T-helper 2 cell treated with Interferon-gamma antibody and Interleukin-4, amounts not matched to agents 5 μg/mL and 100 μg/mL, for 36 hours (primary cell): ENCODE results near the gene ADAM21.
"Not testable (repeated sequence)": the region's sequence is repeated elsewhere in the genome, so short reads cannot be mapped to it uniquely, and the experiment has no call there.

Source experiments
- DNase-seq: peaks from one replicate; pipeline ENCODE4 v3.0.0; 2021; ENCODE audit warnings: low spot score
- H3K27ac Mint-ChIP-seq: one replicate; pipeline ENCODE4 v1.8.0; 2021; ENCODE audit warnings: mild to moderate bottlenecking, mixed read lengths
- H3K27me3 Mint-ChIP-seq: one replicate; pipeline ENCODE4 v1.8.0; 2021; ENCODE audit warnings: low read depth, mixed read lengths
- H3K36me3 Mint-ChIP-seq: one replicate; pipeline ENCODE4 v1.8.0; 2021; ENCODE audit warnings: low read depth, mixed read lengths
- H3K4me1 Mint-ChIP-seq: one replicate; pipeline ENCODE4 v1.8.0; 2021; ENCODE audit warnings: low read depth, mixed read lengths
- H3K4me3 Mint-ChIP-seq: one replicate; pipeline ENCODE4 v1.8.0; 2022; ENCODE audit warnings: mild to moderate bottlenecking, moderate library complexity, mixed read lengths
- H3K9me3 Mint-ChIP-seq: one replicate; pipeline ENCODE4 v1.8.0; 2021; ENCODE audit warnings: mixed read lengths

The ADAM21 gene

DNA sequence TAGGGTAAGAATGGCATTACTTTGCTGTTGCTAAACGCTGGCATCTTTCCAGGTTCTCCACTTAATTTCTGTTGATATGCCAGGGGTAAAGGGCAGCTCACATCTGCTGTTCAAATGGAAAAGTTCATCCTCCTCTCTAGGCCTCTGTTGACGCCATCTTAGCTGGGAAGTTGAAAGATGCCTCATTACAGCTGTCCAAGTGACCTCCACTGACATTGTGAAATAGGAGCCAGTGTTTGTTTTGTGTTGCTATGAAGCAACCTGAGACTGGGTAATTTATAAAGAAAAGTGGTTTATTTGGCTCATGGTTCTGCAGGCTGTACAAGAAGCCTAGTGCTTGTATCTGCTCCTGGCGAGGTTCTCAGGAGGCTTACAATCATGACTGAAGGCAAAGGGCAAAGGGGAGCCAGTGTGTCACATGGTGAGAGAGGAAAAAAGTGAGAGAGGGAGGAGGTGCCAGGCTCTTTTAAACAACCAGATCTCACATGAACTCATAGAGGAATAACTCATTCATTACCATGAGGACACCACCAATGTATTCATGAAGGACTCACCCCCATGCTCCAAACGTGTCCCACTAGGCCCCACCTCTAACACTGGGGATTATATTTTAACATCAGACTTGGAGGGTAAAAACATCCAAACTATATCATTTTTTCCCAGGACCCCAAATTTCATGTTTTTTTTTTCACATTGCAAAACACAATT lies 3.2 kb upstream of the ADAM21 start:
- Mint-ChIP-seq H3K27me3 (no peaks in the 10 kb centered on the region), H3K9me3 (peaks cover 14% of the 10 kb centered on the region), H3K36me3 (no peaks in the 10 kb centered on the region), H3K27ac (no peak overlapping the region), H3K4me1 (no peaks in the 10 kb centered on the region), H3K4me3 (no peak overlapping the region)
- no peak for DNase-seq

DNA sequence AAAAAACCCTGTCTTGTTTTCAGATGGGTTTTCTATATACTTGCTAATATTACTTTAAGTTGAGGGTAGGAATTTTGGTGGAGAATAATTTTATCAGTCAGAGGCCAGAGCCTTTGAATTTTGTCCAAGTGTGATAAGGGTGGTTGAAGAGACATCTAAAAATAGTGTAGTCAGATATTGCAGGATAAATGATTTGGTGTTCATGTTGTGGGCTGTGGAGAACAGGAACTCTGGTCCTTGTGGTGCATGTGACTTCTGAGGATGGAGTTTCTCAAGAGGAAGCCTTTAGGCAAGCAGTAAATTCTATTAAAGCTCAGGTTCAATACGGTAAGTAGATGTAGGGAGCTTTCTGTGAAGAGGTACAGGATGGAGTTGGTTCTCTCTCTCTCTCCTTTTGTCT lies 2.8 kb downstream of the ADAM21 start:
- no peak overlapping the region for H3K4me3 Mint-ChIP-seq
- no peak for DNase-seq
- no peak overlapping the region for H3K27ac Mint-ChIP-seq
- no peaks in the 10 kb centered on the region for H3K36me3 Mint-ChIP-seq
- no peaks in the 10 kb centered on the region for H3K4me1 Mint-ChIP-seq
- H3K27me3 Mint-ChIP-seq, result peaks cover 16% of the 10 kb centered on the region
- no peaks in the 10 kb centered on the region for H3K9me3 Mint-ChIP-seq

DNA sequence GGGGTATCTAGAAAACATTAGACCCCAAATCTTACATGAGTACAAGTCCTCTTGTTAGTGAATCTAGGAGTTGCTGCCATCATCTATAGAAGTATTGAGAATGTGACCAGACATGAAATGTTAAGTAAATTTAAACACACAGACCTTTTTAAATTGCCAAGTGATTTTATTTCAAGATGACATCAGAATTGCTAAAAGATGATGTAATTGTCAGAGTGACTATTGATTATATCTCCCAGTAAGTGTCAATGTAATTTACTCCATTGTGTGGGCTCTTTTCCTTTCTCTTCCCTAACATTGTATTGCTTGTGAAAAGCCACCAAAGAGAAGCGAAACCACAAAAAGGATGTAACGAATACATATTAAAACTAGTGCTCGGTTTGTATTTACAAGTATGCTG lies 16.8 kb downstream of the ADAM21 start:
- no peak for DNase-seq
- Mint-ChIP-seq H3K27ac (no peak overlapping the region), H3K4me1 (peaks cover 25% of the 10 kb centered on the region), H3K36me3 (no peaks in the 10 kb centered on the region), H3K9me3 (peaks cover 6% of the 10 kb centered on the region), H3K4me3 (no peak overlapping the region), H3K27me3 (peaks cover 14% of the 10 kb centered on the region)

DNA sequence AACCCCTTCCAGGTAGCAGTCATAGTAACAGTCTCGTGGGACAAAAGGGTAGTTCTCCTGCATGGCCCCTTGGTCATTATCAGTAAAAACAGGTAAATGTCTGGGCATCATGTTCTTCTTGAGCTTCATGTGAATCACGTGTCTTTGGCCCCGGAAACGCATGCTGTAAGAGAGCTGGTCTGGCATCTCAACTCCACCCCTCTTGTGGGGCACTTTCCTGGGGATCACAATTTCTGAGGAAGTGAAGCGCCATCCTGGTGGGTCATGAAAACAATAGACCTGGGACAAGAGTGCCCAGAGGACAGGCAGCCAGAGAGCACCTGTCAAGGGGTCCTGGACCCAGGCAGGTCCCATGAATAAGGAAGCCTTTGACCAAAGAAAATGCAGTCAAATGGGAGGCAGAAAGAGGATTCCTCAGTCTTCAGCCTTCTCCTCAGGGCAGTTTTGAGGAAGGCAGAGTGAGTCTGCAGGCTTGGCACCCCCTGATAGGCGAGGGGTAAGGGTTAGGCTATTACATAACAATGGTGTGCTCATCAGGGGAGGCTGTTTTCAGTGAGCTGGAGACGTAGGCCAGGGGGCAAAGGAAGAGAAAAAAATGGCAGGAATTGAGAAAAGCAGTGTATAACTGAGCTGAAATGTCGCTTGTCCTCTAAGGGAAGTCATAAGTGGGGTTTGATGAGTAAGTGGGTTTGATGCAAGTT lies 19.0 kb downstream of the ADAM21 start:
- not testable (repeated sequence) for DNase-seq, H3K9me3 Mint-ChIP-seq, H3K36me3 Mint-ChIP-seq, H3K27me3 Mint-ChIP-seq, H3K4me3 Mint-ChIP-seq
- Mint-ChIP-seq H3K27ac (peak overlapping the region; percentile 0), H3K4me1 (peaks cover 25% of the 10 kb centered on the region)

DNA sequence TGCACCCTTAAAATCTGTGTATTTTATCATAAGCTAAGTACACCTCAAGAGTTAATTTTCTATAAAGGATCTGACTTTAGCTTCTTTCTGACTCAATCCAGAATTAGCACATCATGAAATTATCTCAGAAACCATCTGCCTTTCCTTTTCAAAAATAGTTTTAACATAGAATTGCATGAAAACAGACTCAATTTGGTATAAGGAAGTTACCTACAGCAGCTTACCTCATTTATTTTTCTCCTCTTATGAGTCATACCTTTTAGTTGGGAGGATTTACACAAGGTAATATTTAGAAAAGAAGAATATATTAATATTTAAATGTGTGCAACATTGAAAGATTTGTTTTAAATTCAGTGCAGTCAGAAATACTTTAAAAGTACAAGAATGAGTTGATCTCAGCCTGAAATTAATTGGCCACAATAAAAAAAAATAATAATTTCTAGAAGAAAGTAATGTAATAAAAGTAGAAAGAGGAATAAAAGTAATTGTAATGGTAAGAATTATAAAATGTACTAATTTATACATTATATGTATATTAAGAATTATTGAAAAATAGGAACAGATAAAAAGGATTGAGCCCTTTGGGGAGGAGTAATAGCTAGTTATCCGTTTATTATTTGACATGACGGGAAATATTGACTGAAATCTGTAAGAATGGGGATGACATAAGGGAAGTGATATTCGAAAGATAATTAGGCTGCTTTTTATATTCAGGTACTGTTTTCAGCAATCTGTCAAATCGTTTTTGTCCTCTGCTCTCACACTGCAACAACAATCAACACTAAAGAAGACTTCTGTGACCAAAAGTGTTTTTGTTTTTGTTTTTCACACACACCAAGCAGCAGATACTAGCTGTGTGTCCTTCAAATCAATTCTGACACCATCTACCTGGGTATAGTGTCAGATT lies 20.5 kb downstream of the ADAM21 start:
- H3K9me3 Mint-ChIP-seq, result peaks cover 11% of the 10 kb centered on the region
- peaks cover 25% of the 10 kb centered on the region for H3K4me1 Mint-ChIP-seq
- no peaks in the 10 kb centered on the region for H3K27me3 Mint-ChIP-seq
- H3K27ac Mint-ChIP-seq, result peak overlapping the region; percentile 29
- H3K36me3 Mint-ChIP-seq, result peaks cover 3% of the 10 kb centered on the region
- H3K4me3 Mint-ChIP-seq, result no peak overlapping the region
- no peak for DNase-seq

DNA sequence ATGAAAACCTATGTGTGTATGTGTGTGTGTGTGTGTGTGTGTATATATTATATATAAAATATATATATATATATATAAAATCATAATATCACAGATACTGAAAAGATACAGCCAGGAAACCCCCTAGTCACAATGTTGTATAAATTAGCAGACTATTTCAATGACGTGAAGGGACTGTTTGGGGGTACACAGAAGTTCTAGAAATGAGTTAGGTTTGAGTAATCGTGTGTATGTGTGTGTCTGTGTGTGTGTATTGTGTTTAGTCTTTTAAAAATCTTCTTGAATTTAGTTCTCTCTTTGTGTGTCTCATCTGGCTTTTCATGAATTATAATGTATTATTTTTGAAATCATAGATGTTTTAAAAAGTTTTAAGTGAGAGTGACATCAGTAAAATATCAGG lies 21.9 kb downstream of the ADAM21 start:
- no peak overlapping the region for H3K27ac Mint-ChIP-seq
- peaks cover 24% of the 10 kb centered on the region for H3K4me1 Mint-ChIP-seq
- peaks cover 11% of the 10 kb centered on the region for H3K9me3 Mint-ChIP-seq
- no peak for DNase-seq
- H3K27me3 Mint-ChIP-seq, result no peaks in the 10 kb centered on the region
- H3K36me3 Mint-ChIP-seq, result peaks cover 3% of the 10 kb centered on the region
- no peak overlapping the region for H3K4me3 Mint-ChIP-seq

DNA sequence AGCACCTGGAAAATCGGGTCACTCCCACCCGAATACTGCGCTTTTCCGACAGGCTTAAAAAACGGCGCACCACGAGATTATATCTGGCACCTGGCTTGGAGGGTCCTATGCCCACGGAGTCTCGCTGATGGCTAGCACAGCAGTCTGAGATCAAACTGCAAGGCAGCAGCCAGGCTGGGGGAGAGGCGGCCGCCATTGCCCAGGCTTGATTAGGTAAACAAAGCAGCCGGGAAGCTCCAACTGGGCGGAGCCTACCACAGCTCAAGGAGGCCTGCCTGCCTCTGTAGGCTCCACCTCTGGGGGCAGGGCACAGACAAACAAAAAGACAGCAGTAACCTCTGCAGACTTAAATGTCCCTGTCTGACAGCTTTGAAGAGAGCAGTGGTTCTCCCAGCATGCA lies 23.5 kb downstream of the ADAM21 start:
- not testable (repeated sequence) for DNase-seq, H3K9me3 Mint-ChIP-seq, H3K36me3 Mint-ChIP-seq, H3K27ac Mint-ChIP-seq, H3K27me3 Mint-ChIP-seq, H3K4me3 Mint-ChIP-seq
- H3K4me1 Mint-ChIP-seq, result peaks cover 18% of the 10 kb centered on the region

DNA sequence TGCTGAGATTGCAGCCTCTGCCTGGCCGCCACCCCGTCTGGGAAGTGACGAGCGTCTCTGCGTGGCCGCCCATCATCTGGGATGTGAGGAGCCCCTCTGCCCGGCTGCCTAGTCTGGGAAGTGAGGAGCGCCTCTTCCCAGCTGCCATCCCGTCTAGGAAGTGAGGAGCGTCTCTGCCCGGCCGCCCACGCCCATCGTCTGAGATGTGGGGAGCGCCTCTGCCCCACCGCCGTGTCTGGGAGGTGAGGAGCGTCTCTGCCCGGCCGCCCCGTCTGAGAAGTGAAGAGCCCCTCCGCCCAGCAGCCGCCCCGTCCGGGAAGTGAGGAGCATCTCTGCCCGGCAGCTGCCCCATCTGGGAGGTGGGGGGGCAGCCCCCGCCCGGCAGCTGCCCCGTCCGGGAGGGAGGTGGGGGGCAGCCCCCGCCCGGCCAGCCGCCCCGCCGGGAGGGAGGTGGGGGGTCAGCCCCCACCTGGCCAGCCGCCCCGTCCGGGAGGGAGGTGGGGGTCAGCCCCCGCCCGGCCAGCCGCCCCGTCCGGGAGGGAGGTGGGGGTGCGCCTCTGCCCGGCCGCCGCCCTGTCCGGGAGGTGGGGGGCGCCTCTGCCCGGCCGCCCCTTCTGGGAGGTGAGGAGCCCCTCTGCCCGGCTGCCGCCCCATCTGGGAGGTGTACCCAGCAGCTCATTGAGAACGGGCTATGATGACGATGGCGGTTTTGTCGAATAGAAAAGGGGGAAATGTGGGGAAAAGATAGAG lies 25.6 kb downstream of the ADAM21 start:
- H3K4me3 Mint-ChIP-seq, H3K9me3 Mint-ChIP-seq, H3K27me3 Mint-ChIP-seq, DNase-seq, H3K36me3 Mint-ChIP-seq, H3K27ac Mint-ChIP-seq, H3K4me1 Mint-ChIP-seq: not testable (repeated sequence)

DNA sequence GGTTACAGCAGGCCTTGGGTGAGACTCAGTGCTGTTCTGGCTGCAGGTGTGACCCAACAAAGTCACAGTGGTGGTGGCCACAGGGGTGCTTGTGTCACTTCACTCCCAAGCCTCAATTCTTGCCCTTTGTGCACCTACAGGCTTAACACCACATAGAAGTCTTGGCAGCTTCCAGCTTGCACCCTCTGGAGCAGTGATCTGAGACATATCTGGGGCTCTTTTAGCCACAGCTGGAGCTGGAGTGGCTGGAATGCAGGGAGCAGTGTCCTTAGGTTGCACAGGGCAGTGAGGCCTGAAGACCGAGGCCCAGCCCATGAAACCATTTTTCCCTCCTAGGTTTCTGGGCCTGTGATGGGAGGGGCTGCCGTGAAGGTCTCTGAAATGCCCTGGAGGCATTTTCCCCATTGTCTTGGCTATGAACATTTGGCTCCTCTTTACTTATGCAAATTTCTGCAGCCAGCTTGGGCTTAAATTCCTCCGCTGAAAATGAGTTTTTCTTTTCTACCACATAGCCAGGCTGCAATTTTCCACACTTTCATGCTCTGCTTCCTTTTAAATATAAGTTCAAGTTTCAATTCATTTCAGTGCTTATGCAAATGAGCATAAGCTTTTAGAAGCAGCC lies 37.7 kb downstream of the ADAM21 start:
- no peak for DNase-seq
- no peak overlapping the region for H3K4me3 Mint-ChIP-seq
- H3K27me3 Mint-ChIP-seq, result peaks cover 2% of the 10 kb centered on the region
- H3K27ac Mint-ChIP-seq, result no peak overlapping the region
- peaks cover 35% of the 10 kb centered on the region for H3K9me3 Mint-ChIP-seq
- H3K4me1 Mint-ChIP-seq, result no peaks in the 10 kb centered on the region
- peaks cover 9% of the 10 kb centered on the region for H3K36me3 Mint-ChIP-seq

DNA sequence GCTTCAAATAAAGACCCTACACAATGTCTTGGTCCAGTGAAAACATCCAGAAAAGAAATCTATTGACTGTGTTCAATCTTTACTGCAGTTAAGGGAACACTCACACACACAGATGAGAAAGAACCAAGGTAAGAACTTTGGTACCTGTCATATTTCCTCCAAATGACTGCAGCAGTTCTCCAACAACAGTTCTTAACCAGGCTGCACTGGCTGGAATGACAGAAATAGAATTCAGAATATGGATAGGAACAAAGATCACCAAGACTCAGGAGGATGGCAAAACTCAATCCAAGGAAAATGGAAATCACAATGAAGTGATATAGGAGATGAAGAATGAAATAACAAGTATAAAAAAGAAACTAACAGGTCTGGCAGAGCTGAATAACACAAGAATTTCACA lies 46.2 kb downstream of the ADAM21 start:
- Mint-ChIP-seq H3K27me3 (peaks cover 14% of the 10 kb centered on the region), H3K4me3 (no peak overlapping the region), H3K27ac (no peak overlapping the region), H3K9me3 (peaks cover 9% of the 10 kb centered on the region), H3K4me1 (no peaks in the 10 kb centered on the region), H3K36me3 (no peaks in the 10 kb centered on the region)
- no peak for DNase-seq
